ENCODE measurements around the gene ZNF740.
"Not testable (repeated sequence)": the region's sequence is repeated elsewhere in the genome, so short reads cannot be mapped to it uniquely, and the experiment has no call there.

The ZNF740 gene

DNA sequence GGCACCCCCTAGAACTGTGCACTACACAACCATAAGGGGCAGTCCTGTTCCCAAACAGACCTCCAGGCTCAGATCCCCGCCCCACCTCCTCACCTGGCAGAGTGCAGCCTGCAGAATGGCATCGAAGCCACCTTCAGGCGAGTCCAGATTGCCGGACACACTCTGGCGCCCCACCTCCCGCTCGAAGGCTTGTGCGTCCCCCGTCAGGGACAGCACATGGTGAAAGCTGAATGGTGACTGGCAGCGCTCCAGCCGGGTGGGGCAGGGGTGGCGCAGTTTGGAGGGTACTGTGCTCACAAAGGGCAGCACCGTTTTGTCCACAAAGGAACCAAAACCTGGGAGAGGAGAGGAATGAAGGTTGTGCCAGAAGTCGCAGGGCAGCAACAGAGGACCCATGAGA lies 16.0 kb downstream of the ZNF740 start:
- no peak for DNase-seq

DNA sequence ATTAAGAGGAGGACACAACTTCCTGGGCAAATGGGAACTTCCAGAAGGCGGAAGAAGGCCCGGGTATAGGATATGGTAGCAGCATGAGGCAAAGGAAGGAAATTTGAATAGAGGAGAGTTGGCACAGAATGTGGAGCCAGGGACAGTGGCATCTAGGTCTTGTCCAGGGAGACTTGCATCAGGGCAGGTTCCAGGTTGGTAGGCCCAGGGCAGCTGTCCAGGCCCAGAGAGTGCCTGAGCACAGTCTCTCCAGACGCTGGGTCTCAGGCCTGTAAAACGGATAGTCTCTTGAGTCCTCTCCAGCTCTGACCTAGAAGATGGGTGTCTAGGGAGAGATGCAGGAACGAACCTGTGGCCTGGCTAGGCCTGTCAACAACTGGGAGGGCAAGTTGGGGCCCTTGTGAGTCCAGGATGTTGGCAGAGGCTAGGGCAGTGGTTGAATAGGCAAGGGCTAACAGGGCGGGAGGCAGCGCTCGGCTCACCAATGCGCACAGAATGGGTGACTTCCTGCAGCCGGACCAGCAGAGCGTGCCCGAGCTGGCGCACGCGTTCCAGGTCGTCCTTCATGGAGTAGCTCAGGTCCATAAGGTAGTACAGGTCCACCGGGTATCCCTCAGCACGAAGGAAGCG lies 16.6 kb downstream of the ZNF740 start:
- DNase-seq, result no peak

DNA sequence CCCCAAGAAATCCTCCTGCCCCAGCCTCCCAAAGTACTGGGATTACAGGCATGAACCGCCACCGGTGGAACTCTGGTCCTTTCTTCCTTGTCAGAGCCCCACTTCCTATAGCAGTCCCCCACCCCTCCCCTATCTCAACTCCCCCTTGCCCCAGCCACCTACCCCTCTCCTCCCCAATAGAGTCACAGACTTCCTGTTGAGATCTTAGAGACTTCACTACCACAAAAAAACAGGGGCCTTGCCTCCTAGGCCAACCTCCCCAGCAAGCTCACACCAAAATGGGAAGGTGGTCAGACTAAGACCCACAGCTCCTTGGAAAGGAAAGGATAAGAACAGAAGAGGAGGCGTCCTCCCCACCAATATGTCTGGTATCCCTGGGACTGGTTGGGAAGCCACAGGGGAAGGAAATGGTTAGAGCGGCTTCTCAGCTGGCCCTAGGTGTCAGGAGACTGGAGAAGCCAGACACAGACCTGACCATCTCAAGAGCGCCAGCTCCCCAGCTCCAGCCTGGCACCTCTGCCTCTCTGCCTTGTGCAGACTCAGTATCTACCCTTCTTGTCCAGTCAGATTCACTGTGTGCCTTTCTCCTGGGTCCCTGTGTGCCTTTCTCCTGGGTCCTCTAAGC lies 18.1 kb downstream of the ZNF740 start:
- no peak for DNase-seq

GRCh38 chr12:53199700-53200099 lies 19.2 kb downstream of the ZNF740 start:
- no peak for DNase-seq

- no peak for DNase-seq
These were observed 19.6 kb downstream of the ZNF740 start for GRCh38 chr12:53200107-53200457.

DNA sequence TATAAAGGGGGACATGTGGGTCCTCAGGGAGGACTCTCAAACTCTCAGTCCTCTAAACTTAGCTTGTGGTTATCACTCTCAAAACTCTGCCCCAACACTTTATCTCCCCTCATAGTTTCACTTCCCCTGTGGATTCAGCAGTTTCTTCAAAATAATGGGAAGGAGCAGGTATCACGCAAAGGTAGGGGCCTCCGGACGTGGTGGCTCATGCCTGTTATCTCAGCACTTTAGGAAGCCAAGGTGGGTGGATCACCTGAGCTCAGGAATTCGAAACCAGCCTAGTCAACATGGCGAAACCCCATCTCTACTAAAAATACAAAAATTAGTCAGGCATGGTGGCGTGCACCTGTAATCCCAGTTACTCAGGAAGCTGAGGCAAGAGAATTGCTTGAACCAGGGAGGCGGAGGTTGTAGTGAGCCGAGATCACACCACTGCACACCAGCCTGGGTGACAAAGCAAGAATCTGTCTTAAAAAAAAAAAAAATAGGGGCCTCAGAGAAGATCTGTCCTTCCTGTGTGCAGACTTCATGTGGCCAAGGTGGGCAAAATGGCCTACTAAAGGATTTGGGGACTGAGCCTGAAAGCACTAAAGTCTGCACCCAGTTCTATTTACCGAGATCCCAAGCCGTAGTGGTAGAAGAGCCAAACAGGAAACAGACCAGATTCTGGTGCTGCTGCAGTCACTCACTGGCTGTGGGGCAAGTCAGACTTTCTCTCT lies 20.1 kb downstream of the ZNF740 start:
- DNase-seq, result no peak

DNA sequence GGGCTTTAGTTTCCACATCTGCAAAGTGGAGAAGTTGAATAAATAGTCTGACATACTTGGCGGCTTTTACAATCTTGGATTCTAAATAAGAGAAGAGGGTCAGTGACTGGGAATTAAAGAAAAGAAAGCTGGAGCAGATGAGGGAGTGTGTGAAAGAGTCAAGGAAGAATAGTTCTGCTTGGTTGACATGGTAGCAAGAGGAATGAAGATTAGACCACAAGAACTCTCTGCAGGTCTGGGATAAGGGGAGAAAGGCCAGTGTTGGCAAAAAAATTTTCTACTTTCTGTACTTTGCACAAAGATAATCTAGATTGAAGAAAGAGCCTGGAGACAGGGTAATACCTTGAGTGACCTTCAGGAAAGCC lies 20.6 kb downstream of the ZNF740 start:
- no peak for DNase-seq

DNA sequence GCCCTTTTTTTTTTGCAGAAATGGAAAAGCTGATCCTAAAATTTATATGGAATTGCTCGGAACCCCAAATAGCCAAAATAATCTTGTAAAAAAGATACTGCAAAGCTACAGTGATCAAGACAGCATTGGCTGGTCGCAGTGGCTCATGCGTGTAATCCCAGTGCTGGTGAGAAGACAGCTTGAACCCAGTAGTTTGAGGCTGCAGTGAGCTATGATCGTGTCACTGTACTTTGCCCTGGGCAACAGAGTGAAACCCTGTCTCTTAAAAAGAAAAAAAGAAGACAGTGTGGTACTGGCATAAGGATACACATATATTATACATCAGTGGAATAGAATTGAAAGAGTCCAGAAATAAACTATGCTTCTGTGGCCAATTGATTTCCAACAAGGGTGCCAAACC lies 21.1 kb downstream of the ZNF740 start:
- no peak for DNase-seq

- DNase-seq, result not testable (repeated sequence)
These were observed 21.8 kb downstream of the ZNF740 start for GRCh38 chr12:53202316-53202715.

- DNase-seq, result no peak
These were observed 23.8 kb downstream of the ZNF740 start for GRCh38 chr12:53204351-53204750.

DNA sequence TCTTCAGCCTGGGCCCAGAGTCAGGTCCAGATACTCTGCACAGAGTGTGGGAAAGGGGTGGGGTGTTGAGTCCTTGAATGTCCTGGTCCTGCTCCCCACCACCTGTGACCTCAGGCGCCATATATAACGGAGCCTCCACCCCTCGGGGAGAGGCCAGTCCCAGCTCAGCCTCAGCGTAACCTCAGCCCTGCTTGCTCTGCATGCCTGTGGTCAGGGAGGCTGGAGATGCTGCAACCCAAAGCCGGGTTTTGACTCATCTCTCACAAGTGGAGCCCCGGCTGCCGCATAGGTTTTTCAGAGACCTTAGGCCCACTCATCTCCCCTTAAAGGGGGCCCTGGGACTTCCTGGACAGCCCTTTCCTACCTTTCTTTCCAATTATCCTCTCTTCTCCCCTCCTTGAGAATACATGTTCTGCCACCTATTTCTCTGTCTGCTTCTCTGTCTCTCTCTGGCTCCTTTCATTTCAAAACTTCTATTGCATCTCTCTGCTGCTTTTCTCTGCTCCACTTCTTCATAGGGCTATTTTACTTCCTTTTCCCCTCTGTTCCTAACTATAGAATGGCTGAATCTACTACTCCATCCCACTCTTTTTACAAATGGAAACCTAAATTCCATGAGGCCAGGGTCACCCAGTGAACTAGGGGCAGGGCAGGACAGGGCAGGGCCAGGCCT lies 25.4 kb downstream of the ZNF740 start:
- DNase-seq, result no peak

DNA sequence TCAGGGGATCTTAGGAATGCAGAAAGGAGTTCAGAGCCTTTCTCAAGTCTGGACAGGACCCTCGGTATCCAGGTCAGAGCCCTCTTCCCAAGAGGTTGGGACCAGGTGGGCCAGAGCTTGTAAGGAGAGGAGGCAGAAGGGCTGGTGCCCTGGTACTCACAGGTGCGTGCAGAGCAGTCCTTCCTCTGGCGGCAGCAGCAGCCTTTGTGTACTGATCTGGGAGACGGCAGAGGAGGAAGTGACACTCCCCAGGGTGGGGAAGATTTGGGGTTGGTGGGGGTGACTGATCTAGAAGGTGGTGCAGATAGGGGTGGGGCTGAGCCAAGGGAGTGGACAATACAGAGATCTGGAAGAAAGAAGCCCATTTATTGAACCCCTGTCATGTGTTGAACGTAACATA lies 26.5 kb downstream of the ZNF740 start, which contains the start of gene ITGB7:
Gene ITGB7 (minus strand): TSS at position 210 of the 400 bp plus-strand sequence. CDS start 6,808 bp downstream, outside the sequence.
- no peak for DNase-seq

DNA sequence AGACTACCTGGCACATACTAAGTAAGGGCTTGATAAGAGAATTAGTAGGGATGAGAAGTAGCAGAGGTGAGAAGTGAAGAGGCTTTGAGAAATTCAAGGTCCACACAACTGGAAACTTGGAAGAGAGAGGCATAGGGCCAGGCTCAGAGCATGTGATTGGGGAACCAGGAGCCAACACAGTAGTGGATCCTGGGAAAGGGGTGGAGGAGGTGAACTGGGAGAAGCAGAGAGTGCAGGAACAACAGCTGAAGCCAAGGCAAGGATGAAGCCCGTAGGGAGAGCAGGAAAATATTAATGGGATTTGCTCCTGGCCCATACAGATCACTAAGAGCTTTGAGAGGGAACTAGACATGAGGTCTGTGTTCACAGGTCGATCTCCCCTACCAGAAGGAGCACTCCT lies 27.9 kb downstream of the ZNF740 start:
- no peak for DNase-seq

DNA sequence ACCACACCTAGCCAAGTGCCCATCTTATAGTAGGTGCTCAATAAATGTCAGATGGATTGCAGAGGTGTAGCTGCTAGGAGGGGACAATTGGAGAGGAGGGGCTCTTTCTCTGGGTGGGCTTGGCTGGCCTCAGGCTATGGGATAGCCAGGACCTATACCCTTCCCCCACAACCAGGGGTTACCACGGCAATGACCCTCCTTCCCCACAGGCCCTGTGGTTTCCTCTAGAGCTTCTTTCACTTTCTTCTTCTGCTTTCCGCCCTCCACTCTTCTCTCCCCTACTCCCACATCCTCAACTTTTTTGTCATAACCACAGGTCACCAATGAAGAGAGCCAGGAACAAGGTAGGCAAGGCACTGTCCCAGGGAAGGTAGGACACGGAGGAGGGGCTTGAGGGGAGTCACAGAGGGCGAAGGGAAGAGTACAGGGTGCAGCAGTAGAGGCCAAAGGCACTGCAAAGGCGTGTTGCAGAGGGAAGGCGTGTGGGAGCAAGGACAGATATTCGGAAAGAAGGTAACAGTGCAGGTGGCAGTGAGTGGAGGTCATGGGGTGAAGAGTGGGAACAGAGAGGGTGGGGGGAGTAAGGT lies 28.4 kb downstream of the ZNF740 start:
- DNase-seq, result no peak

- DNase-seq, result no peak
These were observed 30.3 kb downstream of the ZNF740 start for GRCh38 chr12:53210843-53211242.

GRCh38 chr12:53211476-53212381 lies 31.2 kb downstream of the ZNF740 start:
- DNase-seq, result no peak

GRCh38 chr12:53212931-53213330 lies 32.4 kb downstream of the ZNF740 start:
- no peak for DNase-seq

DNA sequence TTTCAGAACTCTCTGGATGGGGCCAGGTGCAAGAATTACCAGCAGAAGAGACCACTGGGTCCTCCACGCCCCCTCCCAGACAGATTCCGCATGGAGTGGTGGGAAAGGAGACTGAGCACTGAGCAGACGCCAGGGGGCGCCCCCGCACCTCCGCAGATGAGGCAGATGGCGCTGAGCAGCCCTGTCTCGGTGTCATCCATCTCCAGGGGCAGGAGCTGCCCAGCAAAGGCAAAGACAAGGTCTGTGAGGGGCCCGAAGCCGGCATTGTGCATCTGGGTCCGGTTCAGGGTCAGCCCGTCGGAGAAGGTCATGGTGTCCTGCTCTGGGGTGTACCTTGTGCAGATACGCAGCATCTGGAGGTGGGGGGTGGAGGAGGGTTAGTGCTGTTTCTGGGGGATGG lies 32.8 kb downstream of the ZNF740 start:
- DNase-seq, result peak; percentile 56

GRCh38 chr12:53214221-53214620 lies 33.7 kb downstream of the ZNF740 start:
- no peak for DNase-seq

- DNase-seq, result no peak
These were observed 34.3 kb downstream of the ZNF740 start for GRCh38 chr12:53214687-53215455.

- DNase-seq, result no peak
These were observed 35.0 kb downstream of the ZNF740 start for GRCh38 chr12:53215497-53215896.
